Activated CD8-positive, alpha-beta T cell treated with anti-CD3 and anti-CD28 coated beads for 36 hours (primary cell): ENCODE results near the gene TMEM53. TPM values are rescaled to one million over a fixed set of nuclear protein-coding genes. Genes with fewer than 3 reads are reported as not detected.

Source experiments
- ATAC-seq: fragments of 200-7000 bp; cut with Tn5 transposase; one replicate; pipeline ENCODE4 v1.10.0; 2021; ENCODE audit warnings: mild to moderate bottlenecking, moderate library complexity
- CTCF ChIA-PET: fragments of 350-600 bp; sonication (Branson Sonifier 250); formaldehyde crosslinking; loops from one replicate; lab custom pipeline; 2021; ENCODE audit warnings: antibody characterized with exemption; lab: Charles Lee
- POLR2A ChIA-PET: fragments of 350-600 bp; sonication (Branson Sonifier 250); formaldehyde crosslinking; loops from one replicate; lab custom pipeline; 2021; ENCODE audit warnings: antibody characterized with exemption; lab: Charles Lee
- DNase-seq: peaks from one replicate; pipeline ENCODE4 v3.0.0-alpha.2; 2020
- H3K27ac Mint-ChIP-seq: one replicate; pipeline ENCODE4 v1.8.0; 2021; ENCODE audit warnings: mild to moderate bottlenecking, mixed read lengths
- H3K27me3 Mint-ChIP-seq: one replicate; pipeline ENCODE4 v1.8.0; 2021; ENCODE audit warnings: mixed read lengths
- H3K36me3 Mint-ChIP-seq: one replicate; pipeline ENCODE4 v1.8.0; 2021; ENCODE audit warnings: low read depth, mixed read lengths
- H3K4me1 Mint-ChIP-seq: one replicate; pipeline ENCODE4 v1.8.0; 2021; ENCODE audit warnings: low read depth, mixed read lengths
- H3K4me3 Mint-ChIP-seq: one replicate; pipeline ENCODE4 v1.8.0; 2021; ENCODE audit warnings: mild to moderate bottlenecking, moderate library complexity, mixed read lengths
- H3K9me3 Mint-ChIP-seq: one replicate; pipeline ENCODE4 v1.8.0; 2021; ENCODE audit warnings: mixed read lengths
- intact Hi-C: fragments of 100-400 bp; cut with micrococcal nuclease; formaldehyde crosslinking; loops from one replicate; pipeline ENCODE4 v1.10.0; 2022
- total RNA-seq, 2 experiments: library from RNA; stranded (reverse); gene quantifications; one replicate each; pipeline ENCODE4 v1.2.3, GENCODE V29; 2021
- TF ChIP-seq, protein P1 (sequence below): fragments of 200-600 bp; IDR thresholded peaks from one replicate; pipeline ENCODE4 v1.8.0; 2022; ENCODE audit warnings: antibody characterized with exemption, mild to moderate bottlenecking

TMEM53 gene
- total RNA-seq, 2 experiments from 2014 or later: 2.3 to 3.5 TPM

DNA sequence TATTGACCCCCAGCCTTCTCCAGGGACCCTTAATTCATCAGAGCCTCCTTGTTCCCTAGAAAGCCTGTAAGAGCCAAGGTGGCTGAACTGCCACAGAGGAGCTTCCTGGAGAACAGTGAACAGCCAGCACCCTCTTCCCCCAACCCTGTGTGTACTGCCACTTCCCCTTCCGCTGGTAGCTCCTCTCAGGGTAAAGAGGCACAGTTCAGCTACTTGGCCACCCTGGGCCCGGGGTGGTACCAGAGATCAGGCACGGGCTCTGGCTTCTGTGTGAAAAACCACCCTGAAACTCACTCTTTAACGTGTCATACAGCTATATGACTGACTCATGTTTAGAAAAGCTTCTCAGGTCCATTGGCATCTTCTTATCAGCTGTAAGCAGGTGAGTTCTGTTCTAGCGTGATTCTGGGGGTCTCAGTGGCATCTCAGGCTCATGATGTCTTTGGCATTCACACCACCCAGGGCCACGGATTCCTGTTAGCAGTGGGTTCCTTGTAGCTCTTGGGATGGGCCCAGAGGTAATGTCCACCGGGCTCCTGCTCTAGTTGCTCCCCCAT, 22.6 kb upstream of the TMEM53 start:
- Mint-ChIP-seq H3K27ac (peak overlapping the region; percentile 85), H3K36me3 (no peaks in the 10 kb centered on the region), H3K27me3 (no peaks in the 10 kb centered on the region), H3K4me1 (peaks cover 37% of the 10 kb centered on the region), H3K4me3 (peak overlapping the region; percentile 41), H3K9me3 (no peaks in the 10 kb centered on the region)
- TF ChIP-seq, protein P1, sequence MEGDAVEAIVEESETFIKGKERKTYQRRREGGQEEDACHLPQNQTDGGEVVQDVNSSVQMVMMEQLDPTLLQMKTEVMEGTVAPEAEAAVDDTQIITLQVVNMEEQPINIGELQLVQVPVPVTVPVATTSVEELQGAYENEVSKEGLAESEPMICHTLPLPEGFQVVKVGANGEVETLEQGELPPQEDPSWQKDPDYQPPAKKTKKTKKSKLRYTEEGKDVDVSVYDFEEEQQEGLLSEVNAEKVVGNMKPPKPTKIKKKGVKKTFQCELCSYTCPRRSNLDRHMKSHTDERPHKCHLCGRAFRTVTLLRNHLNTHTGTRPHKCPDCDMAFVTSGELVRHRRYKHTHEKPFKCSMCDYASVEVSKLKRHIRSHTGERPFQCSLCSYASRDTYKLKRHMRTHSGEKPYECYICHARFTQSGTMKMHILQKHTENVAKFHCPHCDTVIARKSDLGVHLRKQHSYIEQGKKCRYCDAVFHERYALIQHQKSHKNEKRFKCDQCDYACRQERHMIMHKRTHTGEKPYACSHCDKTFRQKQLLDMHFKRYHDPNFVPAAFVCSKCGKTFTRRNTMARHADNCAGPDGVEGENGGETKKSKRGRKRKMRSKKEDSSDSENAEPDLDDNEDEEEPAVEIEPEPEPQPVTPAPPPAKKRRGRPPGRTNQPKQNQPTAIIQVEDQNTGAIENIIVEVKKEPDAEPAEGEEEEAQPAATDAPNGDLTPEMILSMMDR: no peak
- CTCF ChIA-PET: interaction anchor here (1.0 to 3.5 kb wide), 10 partner anchors 9 to 159 kb away, joined by 3 to 22 read pairs (median 8); partner anchors contain the start of gene RNU5D-1
- intact Hi-C loops: no loop called here
- POLR2A ChIA-PET: interaction anchor here (1.1 to 6.9 kb wide), 9 partner anchors 8 to 122 kb away, joined by 4 to 58 read pairs (median 6); partner anchors contain the start of genes RNU5D-1 and RPS8
- DNase-seq (peak; percentile 65), ATAC-seq (peak; percentile 85)

DNA sequence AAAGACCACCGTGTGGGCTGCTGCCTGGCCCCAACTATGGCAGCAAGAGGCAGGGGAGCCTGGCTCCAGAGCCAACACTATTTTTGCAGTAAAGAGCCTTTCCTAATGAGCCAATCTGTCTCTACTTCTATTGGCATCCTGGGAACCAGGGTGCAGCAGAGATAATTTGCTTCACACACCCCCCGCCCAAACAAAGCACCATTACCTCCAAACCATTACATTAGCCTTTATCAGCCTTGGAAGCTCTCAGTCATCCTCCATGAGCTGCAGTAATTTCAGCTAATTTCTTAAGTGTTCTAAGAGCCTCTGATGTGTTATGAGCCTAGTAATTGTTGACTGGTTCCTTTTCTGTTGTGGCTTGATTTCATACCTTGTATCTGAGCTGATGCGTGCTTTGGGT, 21.8 kb upstream of the TMEM53 start:
- TF ChIP-seq, protein P1: no peak
- POLR2A ChIA-PET: interaction anchor here (1.1 to 6.9 kb wide), 7 partner anchors 16 to 123 kb away, joined by 4 to 58 read pairs (median 6); partner anchors contain the start of genes RNU5D-1 and RPS8
- CTCF ChIA-PET: interaction anchor here (0.9 to 3.5 kb wide), 10 partner anchors 8 to 158 kb away, joined by 3 to 22 read pairs (median 8); partner anchors contain the start of gene RNU5D-1
- no peak for DNase-seq
- Mint-ChIP-seq H3K27me3 (no peaks in the 10 kb centered on the region), H3K4me3 (no peak overlapping the region), H3K4me1 (peaks cover 41% of the 10 kb centered on the region), H3K27ac (peak overlapping the region; percentile 85), H3K36me3 (no peaks in the 10 kb centered on the region), H3K9me3 (no peaks in the 10 kb centered on the region)
- intact Hi-C loops: no loop called here
- ATAC-seq: no peak

DNA sequence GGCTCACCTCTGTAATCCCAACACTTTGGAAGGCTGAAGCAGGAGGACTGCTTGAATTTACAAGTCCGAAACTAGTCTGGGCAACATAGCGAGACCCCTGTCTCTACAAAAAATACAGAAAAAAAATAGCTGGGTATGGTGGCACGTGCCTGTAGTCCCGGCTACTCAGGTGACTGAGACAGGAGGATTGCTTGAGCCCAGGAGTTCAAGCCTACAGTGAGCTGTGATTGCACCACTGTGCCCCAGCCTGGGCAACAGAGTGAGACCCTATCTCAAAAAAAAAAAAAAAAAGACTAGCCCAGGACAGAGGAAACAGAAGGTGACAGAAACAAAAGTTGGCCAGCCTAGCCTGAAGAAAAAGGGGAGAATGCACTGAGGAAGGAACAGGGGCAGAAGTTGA, 21.4 kb upstream of the TMEM53 start:
- POLR2A ChIA-PET: interaction anchor here (2.1 to 6.9 kb wide), 2 partner anchors 26 to 35 kb away, joined by 13 to 58 read pairs; partner anchors contain the start of gene RNU5D-1

DNA sequence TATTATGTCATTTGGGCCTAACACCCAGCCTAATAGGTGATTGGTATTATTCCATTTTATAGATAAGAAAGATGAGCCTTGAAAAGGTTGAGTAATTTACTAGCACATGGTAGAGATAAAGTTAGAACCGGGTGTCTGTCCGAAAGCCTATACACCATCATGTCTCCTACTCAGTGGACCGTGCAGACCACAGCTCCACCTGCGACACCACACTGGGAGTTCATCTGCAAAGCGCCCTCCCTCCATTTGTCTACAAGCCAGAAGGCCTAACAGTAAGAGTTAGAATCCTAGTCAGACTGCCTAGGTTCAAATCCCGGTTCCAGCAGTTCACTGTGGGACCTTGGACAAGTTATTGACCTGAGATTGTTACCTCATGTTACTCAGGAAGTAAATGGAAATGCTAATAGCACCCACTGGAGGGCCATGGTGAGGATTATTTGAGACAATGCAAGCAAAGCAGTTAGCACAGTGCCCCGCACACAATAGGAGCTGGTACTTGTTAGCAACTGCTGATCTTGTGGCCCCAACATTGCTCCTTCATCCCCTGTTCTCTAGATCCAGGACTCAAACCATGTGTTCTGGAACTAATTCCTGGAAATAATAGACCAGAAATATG, 20.7 kb upstream of the TMEM53 start:
- Mint-ChIP-seq H3K9me3 (no peaks in the 10 kb centered on the region), H3K4me1 (peaks cover 41% of the 10 kb centered on the region), H3K36me3 (no peaks in the 10 kb centered on the region), H3K27me3 (no peaks in the 10 kb centered on the region), H3K27ac (no peak overlapping the region), H3K4me3 (no peak overlapping the region)
- intact Hi-C loops: no loop called here
- DNase-seq: no peak
- TF ChIP-seq, protein P1: no peak
- ChIA-PET CTCF (interaction anchor here (0.9 to 2.8 kb wide), 3 partner anchors 7 to 34 kb away, joined by 3 to 20 read pairs (median 4); no protein-coding TSS in a partner anchor), POLR2A (interaction anchor here (3.3 to 6.9 kb wide), 2 partner anchors 27 to 36 kb away, joined by 12 to 58 read pairs; partner anchors contain the start of gene RNU5D-1)
- ATAC-seq: no peak

More for the DNA sequence above, 21.4 kb upstream of the TMEM53 start:
- H3K36me3 Mint-ChIP-seq: no peaks in the 10 kb centered on the region
- ATAC-seq (no peak), DNase-seq (no peak)
- peaks cover 41% of the 10 kb centered on the region for H3K4me1 Mint-ChIP-seq
- no peak overlapping the region for H3K27ac Mint-ChIP-seq
- CTCF ChIA-PET: interaction anchor here (0.9 to 3.5 kb wide), 6 partner anchors 8 to 43 kb away, joined by 3 to 22 read pairs (median 8); no protein-coding TSS in a partner anchor
- H3K4me3 Mint-ChIP-seq: no peak overlapping the region
- no peaks in the 10 kb centered on the region for H3K27me3 Mint-ChIP-seq
- intact Hi-C loops: no loop called here
- TF ChIP-seq, protein P1: no peak
- no peaks in the 10 kb centered on the region for H3K9me3 Mint-ChIP-seq
